Thyroid gland (tissue), 4 donors: ENCODE data around the gene ARR3. TPM values are rescaled to one million over a fixed set of nuclear protein-coding genes. Genes with fewer than 3 reads are reported as not detected.
A peak's percentile ranks its signal among the peaks of the same experiment; 100 is the strongest.
"Not testable (repeated sequence)": the region's sequence is repeated elsewhere in the genome, so short reads cannot be mapped to it uniquely, and the experiment has no call there.

Source experiments
- DNase-seq, 2 donors: peaks; one replicate each; pipeline ENCODE4 v3.0.0-alpha.2; 2019
- H3K27ac ChIP-seq, 3 donors: fragments of 200-600 bp; sonication (generic); 1 replicate in 2 of 3; 2 replicates in 1 of 3; pipeline ENCODE4 v1.5.1; 2016 to 2019; ENCODE audit warnings: mild to moderate bottlenecking in 1 of 3, moderate library complexity in 1 of 3
- H3K27me3 ChIP-seq: fragments of 200-600 bp; sonication (generic); one replicate; pipeline ENCODE4 v1.5.1; 2019
- H3K36me3 ChIP-seq, 2 donors: fragments of 200-600 bp; sonication (generic); one replicate each; pipeline ENCODE4 v1.5.1; 2016 to 2019
- H3K4me1 ChIP-seq, 2 donors: fragments of 200-600 bp; sonication (generic); one replicate each; pipeline ENCODE4 v1.5.1; 2017 to 2019
- H3K4me3 ChIP-seq, 3 donors: fragments of 200-600 bp; sonication (generic); replicated peaks in 1 of 3; 1 replicate in 2 of 3; 2 replicates in 1 of 3; pipeline ENCODE4 v1.5.1; 2016; ENCODE audit warnings: mild to moderate bottlenecking in 1 of 3
- H3K9me3 ChIP-seq: fragments of 200-600 bp; sonication (generic); one replicate; pipeline ENCODE4 v1.5.1; 2017
- POLR2A ChIP-seq, 2 donors: fragments of 450-650 bp; IDR thresholded peaks; one replicate each; pipeline ENCODE4 v1.6.1; 2017; ENCODE audit warnings: antibody characterized with exemption in 2 of 2, mild to moderate bottlenecking in 2 of 2, moderate library complexity in 1 of 2
- WGBS, 2 donors: methylation state at CpG; one replicate each; pipeline ENCODE4 v1.1.5; 2017; 5-methylcytosine and 5-hydroxymethylcytosine counted together
- intact Hi-C: fragments of 100-400 bp; cut with DNase I; formaldehyde crosslinking; loops from one replicate; pipeline ENCODE4 v1.15.1; 2023
- total RNA-seq, 4 donors: library from RNA; depleted of rRNA; stranded (reverse); fragments of >200 nt; gene quantifications; one replicate each; pipeline ENCODE4 v1.2.3, GENCODE V29; 2016
- TF ChIP-seq, protein P1 (sequence below), 6 experiments: fragments of 200-600 bp in 3 of 6; fragments of 450-650 bp in 3 of 6; sonication (generic) in 3 of 6; IDR thresholded peaks; one replicate each; pipeline ENCODE4 v1.5.1; 2016 to 2019; ENCODE audit warnings: antibody characterized with exemption in 6 of 6, mild to moderate bottlenecking in 2 of 6, inconsistent platforms in 1 of 6, moderate library complexity in 1 of 6

ARR3 gene
- total RNA-seq, 4 donors from 2014 or later, result not detected

DNA sequence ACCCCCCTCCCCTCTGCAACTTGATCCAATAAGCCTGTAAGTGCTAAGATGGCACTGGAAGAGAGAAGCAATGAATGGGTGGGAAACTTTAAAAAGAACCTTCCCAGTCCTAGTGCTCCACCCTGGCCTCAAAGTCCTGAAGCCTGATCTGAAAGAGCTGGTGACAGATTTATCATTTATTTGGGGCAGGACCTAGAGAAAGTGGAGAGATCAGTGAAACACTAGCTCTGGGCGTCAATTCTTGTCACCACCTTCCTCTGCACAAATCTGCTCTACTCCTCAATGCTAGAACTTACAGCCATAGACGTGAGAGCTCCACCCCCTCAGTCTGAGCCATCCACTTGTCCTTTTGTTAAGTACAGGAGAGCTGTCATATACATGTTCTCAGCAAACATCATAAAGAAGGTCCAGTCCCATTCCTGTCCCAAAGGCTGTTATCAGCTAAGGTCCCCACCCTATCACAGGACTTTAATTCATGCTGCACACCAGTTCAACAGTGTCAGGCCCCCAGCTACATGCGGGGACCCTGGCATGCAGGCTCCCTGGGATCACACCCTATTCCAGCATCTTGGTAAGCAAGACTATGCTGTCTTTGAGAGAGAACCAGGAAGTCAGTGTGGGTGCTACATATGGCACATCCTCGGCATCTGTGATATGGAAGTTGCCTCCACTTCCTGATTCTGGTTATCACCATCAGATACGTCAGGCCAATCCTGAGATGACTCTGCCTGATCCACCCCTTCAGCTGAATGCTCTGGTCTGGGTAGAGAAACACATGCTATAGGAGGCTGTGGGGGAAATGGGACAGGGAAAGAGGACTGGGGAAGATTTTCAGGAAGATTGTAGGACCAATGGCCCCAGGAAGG is 10.5 kb upstream of the ARR3 start:
- intact Hi-C loops, result no loop called here
- no peaks in the 10 kb centered on the region for H3K27me3 ChIP-seq
- no peaks in the 10 kb centered on the region for H3K4me1 ChIP-seq
- no peak overlapping the region for H3K27ac ChIP-seq
- TF ChIP-seq POLR2A (IDR thresholded peaks at IDR 0.05), result no peak
- TF ChIP-seq, protein P1, sequence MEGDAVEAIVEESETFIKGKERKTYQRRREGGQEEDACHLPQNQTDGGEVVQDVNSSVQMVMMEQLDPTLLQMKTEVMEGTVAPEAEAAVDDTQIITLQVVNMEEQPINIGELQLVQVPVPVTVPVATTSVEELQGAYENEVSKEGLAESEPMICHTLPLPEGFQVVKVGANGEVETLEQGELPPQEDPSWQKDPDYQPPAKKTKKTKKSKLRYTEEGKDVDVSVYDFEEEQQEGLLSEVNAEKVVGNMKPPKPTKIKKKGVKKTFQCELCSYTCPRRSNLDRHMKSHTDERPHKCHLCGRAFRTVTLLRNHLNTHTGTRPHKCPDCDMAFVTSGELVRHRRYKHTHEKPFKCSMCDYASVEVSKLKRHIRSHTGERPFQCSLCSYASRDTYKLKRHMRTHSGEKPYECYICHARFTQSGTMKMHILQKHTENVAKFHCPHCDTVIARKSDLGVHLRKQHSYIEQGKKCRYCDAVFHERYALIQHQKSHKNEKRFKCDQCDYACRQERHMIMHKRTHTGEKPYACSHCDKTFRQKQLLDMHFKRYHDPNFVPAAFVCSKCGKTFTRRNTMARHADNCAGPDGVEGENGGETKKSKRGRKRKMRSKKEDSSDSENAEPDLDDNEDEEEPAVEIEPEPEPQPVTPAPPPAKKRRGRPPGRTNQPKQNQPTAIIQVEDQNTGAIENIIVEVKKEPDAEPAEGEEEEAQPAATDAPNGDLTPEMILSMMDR (IDR thresholded peaks at IDR 0.05), result no peak
- no peak for DNase-seq
- WGBS, 2 donors, result 81 to 83% methylated on average over 4 of the region's 5 CpGs
- H3K9me3 ChIP-seq, result no peaks in the 10 kb centered on the region
- H3K36me3 ChIP-seq, result no peaks in the 10 kb centered on the region
- H3K4me3 ChIP-seq, result no peak overlapping the region

GRCh38 chrX:70260104-70260503 is 8.0 kb upstream of the ARR3 start, which contains the start of gene P2RY4:
Gene P2RY4, minus strand, starts transcription at chrX:70260204. Its CDS starts 580 bp downstream, at chrX:70259624.
- H3K9me3 ChIP-seq, result no peaks in the 10 kb centered on the region
- no peaks in the 10 kb centered on the region for H3K4me1 ChIP-seq
- intact Hi-C loops, result no loop called here
- no peak within 1 kb of the TSS for H3K4me3 ChIP-seq
- H3K27me3 ChIP-seq, result no peaks in the 10 kb centered on the region
- 82 to 86% methylated on average over 2 to 4 of the region's 4 CpGs for WGBS, 2 donors
- DNase-seq, result no peak
- no peaks in the 10 kb centered on the region for H3K36me3 ChIP-seq
- no peak within 1 kb of the TSS for H3K27ac ChIP-seq
- TF ChIP-seq, protein P1 (IDR thresholded peaks at IDR 0.05), result no peak
- TF ChIP-seq POLR2A (IDR thresholded peaks at IDR 0.05), result no peak

DNA sequence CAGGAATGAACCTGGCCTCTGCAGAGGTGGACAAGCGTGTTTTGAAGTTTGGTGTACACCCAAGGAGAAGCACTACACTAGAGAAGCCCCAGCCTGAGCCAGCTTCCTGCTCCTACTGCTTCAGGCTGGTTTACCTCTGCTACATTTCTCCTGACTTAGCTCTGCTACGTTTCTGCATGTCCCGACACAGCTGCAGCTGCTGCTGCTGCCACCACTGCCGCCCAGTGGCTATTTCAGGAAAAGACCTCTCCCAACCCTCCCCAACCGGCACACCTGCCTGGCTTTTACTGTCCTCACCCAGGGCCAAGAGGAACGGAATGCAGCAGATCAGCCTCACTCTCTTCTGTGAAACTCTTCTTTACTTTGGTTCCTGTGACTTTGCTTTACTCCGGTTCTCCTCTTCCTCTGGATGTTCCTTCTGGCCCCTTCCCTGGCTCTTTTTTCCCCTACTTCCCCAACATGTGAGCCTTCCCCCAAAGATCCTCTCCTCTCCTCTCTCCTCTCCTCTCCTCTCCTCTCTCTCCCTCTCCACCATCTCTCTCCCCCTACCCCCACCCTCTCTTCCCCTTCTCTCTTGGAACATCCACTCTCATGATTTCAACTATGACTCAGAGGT is 5.1 kb upstream of the ARR3 start:
- Histone ChIP-seq H3K4me1 (no peaks in the 10 kb centered on the region), H3K9me3 (no peaks in the 10 kb centered on the region), H3K27me3 (no peaks in the 10 kb centered on the region), H3K4me3 (no peak overlapping the region), H3K36me3 (no peaks in the 10 kb centered on the region), H3K27ac (no peak overlapping the region)
- DNase-seq, result peak; percentile 59 to 77
- TF ChIP-seq, protein P1 (IDR thresholded peaks at IDR 0.05), result peak in 5 of 6 experiments; percentile 38 to 67 (median 62)
- TF ChIP-seq POLR2A (IDR thresholded peaks at IDR 0.05), result no peak
- 2 to 5% methylated on average over 5 to 7 of the region's 7 CpGs for WGBS, 2 donors
- intact Hi-C loops, result no loop called here

DNA sequence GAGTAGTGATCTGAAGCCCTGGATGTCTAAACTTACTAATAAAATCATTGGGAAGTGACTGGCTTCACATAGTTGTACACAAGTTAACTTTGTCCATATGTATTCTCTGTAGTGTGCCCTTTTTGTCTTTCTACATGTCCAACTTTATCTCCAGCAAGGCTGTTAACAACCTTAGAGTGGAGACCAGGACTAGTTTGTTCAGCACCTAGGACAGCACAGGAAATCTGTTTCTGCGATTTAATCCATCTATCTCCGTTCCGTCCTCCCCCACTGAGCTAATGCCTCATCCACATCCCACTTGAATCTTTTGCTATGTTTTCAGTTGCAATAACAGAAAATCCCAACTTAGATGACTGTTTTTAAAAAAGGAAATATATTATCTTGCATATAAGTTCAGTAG is 3.4 kb upstream of the ARR3 start:
- 38 to 51% methylated on average over 3 of the region's 3 CpGs for WGBS, 2 donors
- Histone ChIP-seq H3K27me3 (no peaks in the 10 kb centered on the region), H3K4me3 (no peak overlapping the region), H3K9me3 (no peaks in the 10 kb centered on the region), H3K4me1 (no peaks in the 10 kb centered on the region), H3K36me3 (no peaks in the 10 kb centered on the region), H3K27ac (no peak overlapping the region)
- intact Hi-C loops, result no loop called here
- TF ChIP-seq, protein P1 (IDR thresholded peaks at IDR 0.05), result no peak
- no peak for DNase-seq

DNA sequence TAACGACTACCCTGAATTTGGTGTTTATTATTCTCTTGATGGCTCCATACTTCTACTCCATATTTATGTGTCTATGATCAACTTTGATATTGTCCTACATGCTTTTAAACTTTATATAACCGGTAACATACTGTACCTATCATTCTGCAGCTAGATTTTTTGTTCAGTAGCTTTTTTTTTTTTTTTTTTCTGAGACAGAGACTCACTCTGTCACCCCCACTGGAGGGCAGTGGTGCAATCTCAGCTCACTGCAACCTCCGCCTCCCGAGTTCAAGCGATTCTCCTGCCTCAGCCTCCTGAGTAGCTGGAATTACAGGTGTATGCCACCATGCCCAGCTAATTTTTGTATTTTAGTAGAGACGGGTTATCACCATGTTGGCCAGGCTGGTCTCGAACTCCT is 5.9 kb downstream of the ARR3 start:
- H3K4me1 ChIP-seq, H3K4me3 ChIP-seq, H3K36me3 ChIP-seq, H3K9me3 ChIP-seq, intact Hi-C loops, H3K27ac ChIP-seq, H3K27me3 ChIP-seq, DNase-seq: not testable (repeated sequence)
- WGBS, 2 donors, result 79 to 90% methylated on average over 5 to 7 of the region's 7 CpGs
